CD4-positive, alpha-beta T cell treated with Interleukin-6 at 100 ng/mL for 8 hours (primary cell): ENCODE data around the gene AMBRA1.

Source experiments
- DNase-seq: peaks from one replicate; pipeline ENCODE4 v3.0.0-alpha.2; 2020; ENCODE audit warnings: mixed read lengths, low spot score

The AMBRA1 gene, protein sequence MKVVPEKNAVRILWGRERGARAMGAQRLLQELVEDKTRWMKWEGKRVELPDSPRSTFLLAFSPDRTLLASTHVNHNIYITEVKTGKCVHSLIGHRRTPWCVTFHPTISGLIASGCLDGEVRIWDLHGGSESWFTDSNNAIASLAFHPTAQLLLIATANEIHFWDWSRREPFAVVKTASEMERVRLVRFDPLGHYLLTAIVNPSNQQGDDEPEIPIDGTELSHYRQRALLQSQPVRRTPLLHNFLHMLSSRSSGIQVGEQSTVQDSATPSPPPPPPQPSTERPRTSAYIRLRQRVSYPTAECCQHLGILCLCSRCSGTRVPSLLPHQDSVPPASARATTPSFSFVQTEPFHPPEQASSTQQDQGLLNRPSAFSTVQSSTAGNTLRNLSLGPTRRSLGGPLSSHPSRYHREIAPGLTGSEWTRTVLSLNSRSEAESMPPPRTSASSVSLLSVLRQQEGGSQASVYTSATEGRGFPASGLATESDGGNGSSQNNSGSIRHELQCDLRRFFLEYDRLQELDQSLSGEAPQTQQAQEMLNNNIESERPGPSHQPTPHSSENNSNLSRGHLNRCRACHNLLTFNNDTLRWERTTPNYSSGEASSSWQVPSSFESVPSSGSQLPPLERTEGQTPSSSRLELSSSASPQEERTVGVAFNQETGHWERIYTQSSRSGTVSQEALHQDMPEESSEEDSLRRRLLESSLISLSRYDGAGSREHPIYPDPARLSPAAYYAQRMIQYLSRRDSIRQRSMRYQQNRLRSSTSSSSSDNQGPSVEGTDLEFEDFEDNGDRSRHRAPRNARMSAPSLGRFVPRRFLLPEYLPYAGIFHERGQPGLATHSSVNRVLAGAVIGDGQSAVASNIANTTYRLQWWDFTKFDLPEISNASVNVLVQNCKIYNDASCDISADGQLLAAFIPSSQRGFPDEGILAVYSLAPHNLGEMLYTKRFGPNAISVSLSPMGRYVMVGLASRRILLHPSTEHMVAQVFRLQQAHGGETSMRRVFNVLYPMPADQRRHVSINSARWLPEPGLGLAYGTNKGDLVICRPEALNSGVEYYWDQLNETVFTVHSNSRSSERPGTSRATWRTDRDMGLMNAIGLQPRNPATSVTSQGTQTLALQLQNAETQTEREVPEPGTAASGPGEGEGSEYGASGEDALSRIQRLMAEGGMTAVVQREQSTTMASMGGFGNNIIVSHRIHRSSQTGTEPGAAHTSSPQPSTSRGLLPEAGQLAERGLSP (N-terminal part only)

GRCh38 chr11:46593550-46594373, at the start of gene AMBRA1:
TSS of gene AMBRA1 (minus strand) at chr11:46594023. CDS start at chr11:46548380, 45,643 bp downstream.
- DNase-seq, result peak; percentile 78

DNA sequence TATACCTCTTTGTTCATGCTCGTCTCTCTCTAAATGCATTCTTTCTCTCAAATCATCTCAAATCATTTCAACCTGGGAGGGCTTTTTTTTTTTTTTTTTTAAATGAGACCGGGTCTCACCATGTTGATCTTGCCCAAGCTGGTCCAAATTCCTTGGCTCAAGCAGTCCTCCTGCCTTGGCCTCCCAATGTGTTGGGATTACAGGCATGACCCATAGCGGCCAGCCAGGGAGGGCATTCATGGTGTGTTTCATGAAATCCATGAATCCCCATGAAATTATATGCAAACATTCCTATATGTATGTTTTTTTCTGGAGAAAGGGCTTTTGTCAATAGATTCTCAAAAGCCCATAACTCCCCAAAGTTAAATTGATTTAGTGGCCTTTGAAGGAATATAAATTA, 49.7 kb upstream of the AMBRA1 start:
- no peak for DNase-seq

- DNase-seq, result no peak
These were observed 49.0 kb upstream of the AMBRA1 start for GRCh38 chr11:46642627-46643335.

DNA sequence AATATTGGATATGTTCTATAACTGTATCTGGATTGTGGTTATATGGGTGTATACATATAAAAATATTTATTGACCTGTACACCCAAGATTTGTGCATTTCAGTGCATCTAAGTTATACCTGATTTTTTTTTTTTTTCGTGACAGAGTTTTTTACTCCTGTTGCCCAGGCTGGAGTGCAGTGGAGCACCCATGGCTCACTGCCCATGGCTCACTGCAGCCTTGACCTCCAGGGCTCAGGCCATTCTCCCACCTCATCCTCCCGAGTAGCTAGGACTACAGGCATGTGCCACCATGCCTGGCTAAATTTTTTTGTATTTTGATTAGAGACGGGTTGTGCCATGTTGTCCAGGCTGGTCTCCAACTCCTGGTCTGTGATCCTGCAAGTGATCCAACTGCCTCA, 47.8 kb upstream of the AMBRA1 start:
- DNase-seq, result no peak

GRCh38 chr11:46640036-46640788, 46.4 kb upstream of the AMBRA1 start:
- DNase-seq, result no peak

- no peak for DNase-seq
These were observed 45.5 kb upstream of the AMBRA1 start for GRCh38 chr11:46639197-46639839.

DNA sequence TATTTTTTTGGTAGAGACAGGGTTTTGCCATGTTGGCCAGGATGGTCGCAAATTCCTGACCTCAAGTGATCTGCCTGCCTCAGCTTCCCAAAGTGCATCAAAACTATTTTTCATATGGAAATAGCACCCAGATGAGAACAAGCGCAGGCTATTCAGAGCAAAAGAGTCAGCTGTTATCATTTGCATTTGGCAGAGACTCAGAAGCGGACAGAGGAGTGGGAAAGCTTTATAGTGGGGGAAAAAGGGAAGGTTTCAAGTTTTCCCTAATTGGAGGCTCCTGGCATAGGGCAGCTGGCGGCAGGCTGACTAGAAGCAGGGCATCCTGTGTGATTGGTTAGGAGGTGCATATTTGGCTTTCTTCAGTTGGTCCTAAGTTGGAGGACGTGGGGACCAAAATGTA, 43.7 kb upstream of the AMBRA1 start:
- no peak for DNase-seq

DNA sequence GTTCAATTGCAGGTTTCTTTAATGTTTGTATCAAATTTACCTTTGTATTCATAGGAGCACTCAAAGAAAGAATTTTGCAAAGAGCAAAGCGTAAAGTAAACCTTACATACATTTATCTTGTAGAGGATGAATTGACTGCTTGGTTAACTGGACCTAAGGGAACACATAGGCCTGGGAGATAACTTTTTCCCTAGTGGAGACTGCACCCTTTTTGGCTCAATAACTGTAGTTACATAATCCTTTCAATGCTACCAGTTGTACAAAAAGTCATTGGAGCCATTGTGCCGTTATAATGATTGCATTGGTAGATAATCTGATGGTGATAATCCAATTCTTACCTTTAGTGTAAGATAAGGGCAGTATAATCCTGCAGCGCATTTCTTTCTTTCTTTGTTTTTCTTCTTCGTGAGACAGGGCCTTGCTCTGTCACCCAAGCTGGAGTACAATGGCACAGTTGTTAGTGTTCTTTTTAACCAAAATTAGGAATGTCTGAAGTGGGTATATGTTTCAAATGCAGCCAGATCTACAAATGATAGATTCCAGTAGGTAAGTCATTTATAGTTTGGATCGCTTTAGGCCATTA, 41.8 kb upstream of the AMBRA1 start:
- no peak for DNase-seq

- no peak for DNase-seq
These were observed 39.7 kb upstream of the AMBRA1 start for GRCh38 chr11:46633291-46634217.

GRCh38 chr11:46632502-46632901, 38.7 kb upstream of the AMBRA1 start:
- no peak for DNase-seq

DNA sequence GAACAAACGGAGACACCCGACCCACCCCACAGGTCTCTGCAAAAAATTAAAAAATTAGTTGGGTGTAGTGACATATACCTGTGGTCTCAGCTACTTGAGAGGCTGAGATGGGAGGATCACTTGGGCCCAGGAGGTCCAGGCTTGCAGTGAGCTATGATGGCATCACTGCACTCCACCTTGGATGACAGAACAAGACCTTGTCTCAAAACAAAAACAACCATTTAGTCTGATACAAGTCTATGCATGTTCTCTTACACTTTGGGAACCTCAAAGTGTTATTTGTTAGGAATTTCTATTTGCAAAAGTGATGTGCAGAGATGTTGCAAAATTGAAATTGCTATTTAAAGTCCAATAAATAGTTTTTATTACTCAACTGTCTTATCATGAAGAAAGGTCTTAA, 37.9 kb upstream of the AMBRA1 start:
- DNase-seq, result no peak

- no peak for DNase-seq
These were observed 36.4 kb upstream of the AMBRA1 start for GRCh38 chr11:46630237-46630636.

- DNase-seq, result no peak
These were observed 35.1 kb upstream of the AMBRA1 start for GRCh38 chr11:46628961-46629360.

- DNase-seq, result no peak
These were observed 31.6 kb upstream of the AMBRA1 start for GRCh38 chr11:46625406-46625805.

DNA sequence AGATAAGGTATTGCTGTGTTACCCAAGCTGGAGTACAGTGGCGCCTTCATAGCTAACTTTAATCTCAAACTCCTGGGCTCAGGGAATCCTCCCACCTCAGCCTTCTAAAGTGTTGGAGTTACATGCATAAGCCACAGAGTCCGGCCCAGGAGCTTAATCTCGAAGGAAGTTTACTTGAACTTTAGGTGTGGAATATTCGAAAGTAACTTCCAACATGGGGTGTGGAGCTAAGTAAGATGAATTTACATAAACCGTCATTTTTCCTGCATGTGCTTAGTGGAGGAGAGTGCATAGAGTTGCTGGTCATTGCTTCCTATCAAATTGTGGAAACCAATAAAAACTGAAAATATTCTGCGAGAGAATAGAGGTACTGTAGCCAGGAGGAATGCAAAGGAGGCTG, 25.0 kb upstream of the AMBRA1 start:
- no peak for DNase-seq

DNA sequence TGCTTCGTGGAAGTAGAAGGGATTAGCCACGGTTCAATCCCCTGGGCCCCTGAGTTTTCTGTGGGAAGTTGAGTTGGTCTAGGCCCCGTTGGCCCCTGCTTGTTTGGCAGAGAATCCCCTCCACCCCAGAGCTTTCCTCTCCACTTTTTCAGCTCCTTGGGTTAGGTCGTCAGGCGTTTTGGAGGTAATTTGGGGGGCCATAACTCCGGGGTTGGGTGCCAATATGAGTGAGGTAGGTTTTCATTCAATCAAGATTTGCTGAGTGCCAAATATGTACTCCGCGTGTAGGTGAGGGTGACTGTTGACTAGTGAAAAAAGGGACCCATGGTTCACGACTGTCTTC, 24.1 kb upstream of the AMBRA1 start:
- DNase-seq, result no peak

DNA sequence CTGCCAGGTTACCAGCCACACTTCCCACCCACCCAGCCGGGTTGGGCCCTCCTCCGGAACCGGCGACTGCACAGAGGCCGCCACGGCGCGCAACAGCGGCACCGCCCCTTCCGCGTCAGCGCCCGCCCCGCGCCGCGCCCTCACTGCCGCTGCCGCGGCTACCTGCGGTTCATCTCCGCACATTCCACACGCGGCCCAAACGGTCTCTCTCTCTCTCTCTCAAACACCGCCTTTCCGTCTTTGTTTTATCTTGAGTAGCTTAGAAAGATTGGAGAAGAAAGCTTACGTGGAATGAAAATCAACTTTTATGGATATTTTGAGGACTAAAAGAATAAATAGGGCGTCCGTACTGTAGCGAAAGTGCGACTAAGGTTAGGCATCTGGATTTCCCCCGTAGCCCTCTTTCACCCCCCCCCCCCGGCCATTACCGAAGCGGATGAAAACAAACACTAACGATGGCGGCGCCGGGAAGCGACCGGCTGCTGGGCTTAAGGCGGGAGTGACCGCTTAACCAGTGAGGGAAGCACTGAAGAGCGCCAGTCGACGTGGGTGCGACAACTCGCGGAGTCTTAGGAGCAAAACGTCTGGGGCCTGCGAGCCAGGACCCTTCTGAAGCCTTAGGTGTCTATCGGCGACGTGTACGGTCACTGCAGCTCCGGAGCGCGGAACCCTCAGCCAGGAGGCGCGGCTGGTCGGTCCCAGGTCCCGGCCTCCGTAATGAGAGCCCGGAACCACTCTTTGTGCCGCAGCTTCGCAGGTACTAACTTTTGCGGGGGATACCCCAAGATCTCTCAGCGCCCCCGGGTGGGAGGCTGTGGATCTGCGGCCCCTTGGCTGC, 23.5 kb upstream of the AMBRA1 start, which contains the start of the genes ATG13 and HARBI1:
Gene ATG13 (plus strand): TSS at position 420 of the 838 bp plus-strand sequence. CDS start 26,739 bp downstream, outside the sequence.
Gene HARBI1 (minus strand): TSS at position 94 of the 838 bp plus-strand sequence. CDS start 990 bp downstream, outside the sequence.
- DNase-seq, result peak; percentile 89
